NCI-H146 (cell line): ENCODE data around the gene RGS3.

Source experiments
- DNase-seq: peaks from one replicate; lab custom pipeline; 2025; lab: John Stamatoyannopoulos, UW

Gene RGS3

GRCh38 chr9:113530022-113530635, 66.6 kb downstream of the RGS3 start:
- no peak for DNase-seq

GRCh38 chr9:113530942-113531341, 67.4 kb downstream of the RGS3 start:
- DNase-seq = no peak

- no peak for DNase-seq
Observed at GRCh38 chr9:113531919-113532808, 68.6 kb downstream of the RGS3 start.

- DNase-seq = no peak
Observed at GRCh38 chr9:113532809-113533190, 69.3 kb downstream of the RGS3 start.

- no peak for DNase-seq
Observed at GRCh38 chr9:113533335-113534225, 70.1 kb downstream of the RGS3 start.

GRCh38 chr9:113535756-113536155, 72.2 kb downstream of the RGS3 start:
- DNase-seq = no peak

- DNase-seq = no peak
Observed at GRCh38 chr9:113536166-113536482, 72.6 kb downstream of the RGS3 start.

GRCh38 chr9:113536483-113537228, 73.1 kb downstream of the RGS3 start:
- DNase-seq = no peak

GRCh38 chr9:113537229-113537810, 73.8 kb downstream of the RGS3 start:
- DNase-seq = no peak

- DNase-seq = no peak
Observed at GRCh38 chr9:113538131-113538530, 74.6 kb downstream of the RGS3 start.

GRCh38 chr9:113538701-113539430, 75.3 kb downstream of the RGS3 start:
- no peak for DNase-seq

- DNase-seq = no peak
Observed at GRCh38 chr9:113540466-113540865, 76.9 kb downstream of the RGS3 start.

GRCh38 chr9:113541019-113541900, 77.7 kb downstream of the RGS3 start:
- no peak for DNase-seq

- DNase-seq = no peak
Observed at GRCh38 chr9:113542006-113542405, 78.5 kb downstream of the RGS3 start.

- DNase-seq = no peak
Observed at GRCh38 chr9:113542741-113543140, 79.2 kb downstream of the RGS3 start.

GRCh38 chr9:113543296-113543981, 79.9 kb downstream of the RGS3 start:
- no peak for DNase-seq

GRCh38 chr9:113543982-113544303, 80.4 kb downstream of the RGS3 start:
- DNase-seq = no peak

- DNase-seq = no peak
Observed at GRCh38 chr9:113545068-113545467, 81.5 kb downstream of the RGS3 start.

GRCh38 chr9:113546566-113546965, 83.0 kb downstream of the RGS3 start:
- no peak for DNase-seq
